SU-DHL-6 (cell line): ENCODE measurements around the gene AMPD3.

Source experiments
- CTCF ChIP-seq: fragments of 200-600 bp; sonication (generic); IDR thresholded peaks from one replicate; pipeline ENCODE4 v1.5.1; 2017; ENCODE audit warnings: antibody characterized with exemption, mild to moderate bottlenecking, low read length, moderate library complexity; ENCODE audit not compliant: insufficient read depth, poor library complexity, severe bottlenecking
- EZH2phosphoT487 ChIP-seq: fragments of 200-600 bp; sonication (generic), shearing (Covaris generic); conservative IDR thresholded peaks from 2 replicates; pipeline ENCODE4 v1.6.1; 2018; ENCODE audit warnings: mild to moderate bottlenecking, antibody characterized with exemption, low read length, moderate library complexity, mixed read lengths

GRCh38 chr11:10503221-10503620 is 48.2 kb downstream of the AMPD3 start:
- TF ChIP-seq CTCF (no peak), EZH2phosphoT487 (no peak)
